ENCODE measurements around the gene PPP1R1C.

Gene PPP1R1C

DNA sequence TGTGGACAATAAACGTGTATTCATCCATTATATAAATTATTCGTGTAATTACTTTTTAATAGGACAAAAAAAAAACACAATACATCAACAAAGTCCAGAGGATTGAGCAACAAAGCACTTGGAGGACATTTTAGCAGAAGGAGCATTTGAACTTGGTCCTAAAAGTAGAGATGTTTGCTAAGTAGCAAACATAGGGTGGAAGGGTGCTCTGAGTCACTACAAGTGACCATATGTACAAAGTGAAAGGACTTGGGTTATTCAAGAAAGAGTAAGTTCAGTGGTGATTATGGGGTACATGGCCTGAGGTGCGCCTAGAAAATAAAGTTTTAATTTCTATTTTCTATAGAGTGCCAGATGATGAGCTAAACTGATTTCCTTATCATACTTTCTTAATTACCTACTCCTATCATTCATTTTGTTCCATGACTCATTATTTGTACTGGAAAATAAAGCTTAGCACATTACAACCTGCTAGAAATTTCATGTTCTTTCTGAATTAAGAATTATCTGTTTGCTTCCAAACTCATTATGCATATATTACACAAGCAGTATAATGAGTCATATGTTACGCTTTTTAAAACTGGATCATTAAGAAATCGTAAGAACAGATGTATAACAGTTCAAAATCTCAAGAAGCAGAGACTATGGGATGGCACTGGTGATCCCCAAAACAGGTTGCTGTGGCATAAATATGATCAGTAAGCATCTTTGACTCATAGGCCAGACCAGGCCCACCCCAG is 13.1 kb upstream of the PPP1R1C start:
- DNase-seq: no peak

DNA sequence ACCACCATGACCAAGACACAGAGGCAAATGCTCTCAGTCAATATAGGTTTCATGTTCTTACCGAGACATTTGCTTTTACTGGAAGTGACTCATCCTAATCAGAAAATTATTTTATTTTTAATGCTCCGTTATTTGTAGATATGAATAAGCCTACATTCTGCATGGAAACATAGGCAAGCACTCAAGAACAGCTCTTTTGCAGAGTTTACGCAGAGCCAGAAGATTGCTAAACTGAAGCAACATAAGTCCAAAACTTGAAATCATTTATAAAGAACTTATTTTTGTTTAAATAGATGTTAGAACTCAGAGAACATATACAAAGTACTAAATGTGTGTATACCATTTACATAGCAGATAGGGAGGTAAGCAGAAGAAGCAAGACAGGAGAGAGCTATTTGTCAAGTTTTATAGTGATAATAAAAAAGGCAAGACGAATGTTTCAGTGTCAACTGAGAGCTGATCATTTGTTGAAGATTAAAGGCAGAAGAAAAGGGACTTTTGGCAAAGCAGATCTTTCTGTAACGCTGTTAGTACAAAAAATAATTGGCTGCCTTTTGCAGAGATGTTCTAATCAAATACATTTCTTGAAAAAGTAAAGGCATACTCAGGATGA is 12.4 kb upstream of the PPP1R1C start:
- no peak for DNase-seq

DNA sequence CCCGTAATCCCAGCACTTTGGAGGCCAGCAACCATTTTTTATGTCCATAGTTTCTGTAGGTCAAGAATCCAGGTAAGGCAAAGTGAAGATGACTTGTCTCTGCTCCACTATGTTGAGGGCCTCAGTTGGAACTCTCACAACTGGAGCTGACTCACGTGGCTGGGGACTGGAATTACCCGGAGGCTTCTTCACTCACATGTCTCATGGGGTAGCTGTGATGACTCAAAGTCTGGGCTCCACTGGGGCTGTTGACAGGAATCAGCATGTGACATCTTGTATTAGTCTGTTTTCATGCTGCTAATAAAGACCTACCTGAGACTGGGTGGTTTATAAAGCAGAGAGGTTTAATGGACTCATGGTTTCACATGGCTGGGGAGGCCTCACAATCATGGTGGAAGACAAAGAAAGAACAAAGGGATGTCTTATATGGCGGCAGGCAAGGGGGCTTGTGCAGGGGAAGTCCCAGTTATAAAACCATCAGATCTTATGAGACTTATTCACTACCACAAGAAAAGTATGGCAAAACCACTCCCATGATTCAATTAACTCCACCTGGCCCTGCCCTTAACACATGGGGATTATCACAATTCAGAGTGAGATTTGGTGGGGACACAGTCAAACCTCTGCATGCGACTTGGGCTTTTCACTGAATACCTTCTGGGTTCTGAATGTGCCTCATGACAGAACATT is 7.8 kb upstream of the PPP1R1C start:
- DNase-seq: no peak

DNA sequence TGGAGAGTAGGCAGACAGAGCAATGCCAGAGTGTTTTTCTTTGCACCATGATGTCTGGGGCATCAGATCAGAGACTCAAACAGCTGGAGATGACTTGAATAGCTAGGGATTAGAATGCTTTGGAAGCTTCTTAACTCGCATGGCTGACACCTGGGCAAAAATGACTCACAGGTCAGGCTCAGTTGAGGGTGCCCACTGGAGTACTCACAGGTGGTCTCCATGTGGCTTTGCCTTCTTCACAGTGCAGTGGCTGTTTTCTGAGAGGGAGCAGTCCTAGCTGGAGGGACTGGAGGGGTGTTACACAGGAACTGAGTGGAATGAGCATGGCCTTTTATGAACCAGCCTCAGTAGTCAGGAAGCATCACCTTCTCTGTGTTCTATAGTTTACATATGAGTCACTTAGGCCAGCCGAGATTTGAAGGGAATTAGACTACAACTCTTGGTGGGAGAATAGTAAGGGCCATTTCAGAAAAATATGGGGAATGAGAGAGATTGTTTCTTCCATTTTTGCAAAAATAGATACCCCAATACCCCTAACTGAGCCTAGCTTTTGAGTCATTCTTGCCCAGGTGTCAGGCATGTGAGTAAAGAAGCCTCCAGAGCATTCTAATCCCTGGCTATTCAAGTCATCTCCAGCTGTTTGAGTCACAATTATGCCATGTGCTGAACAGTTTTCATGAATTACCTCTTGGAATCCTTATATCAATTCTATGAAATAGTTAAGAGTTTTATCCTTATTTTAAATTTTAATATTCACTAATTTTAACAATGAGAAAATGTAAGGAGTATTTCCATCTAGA is 7.1 kb upstream of the PPP1R1C start:
- no peak for DNase-seq

DNA sequence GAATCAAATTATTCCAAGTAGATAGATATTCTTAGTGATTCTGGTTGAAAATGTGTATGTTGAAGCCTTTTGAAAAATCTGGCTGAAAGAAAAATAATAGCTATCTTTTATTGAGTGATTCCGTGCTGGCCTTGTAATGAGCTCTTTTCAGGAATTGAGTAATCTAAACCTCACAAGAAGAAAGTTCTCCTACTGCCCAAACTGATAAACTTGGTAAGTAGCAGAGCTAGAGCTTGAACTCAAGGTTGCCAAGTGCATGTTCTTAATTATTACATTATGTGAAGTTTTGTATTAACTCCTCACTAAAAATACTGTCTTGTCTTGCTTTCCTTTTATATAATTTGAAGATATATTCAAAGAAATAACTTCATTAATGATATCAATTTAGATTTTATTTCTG is 1.6 kb upstream of the PPP1R1C start:
- DNase-seq: no peak

DNA sequence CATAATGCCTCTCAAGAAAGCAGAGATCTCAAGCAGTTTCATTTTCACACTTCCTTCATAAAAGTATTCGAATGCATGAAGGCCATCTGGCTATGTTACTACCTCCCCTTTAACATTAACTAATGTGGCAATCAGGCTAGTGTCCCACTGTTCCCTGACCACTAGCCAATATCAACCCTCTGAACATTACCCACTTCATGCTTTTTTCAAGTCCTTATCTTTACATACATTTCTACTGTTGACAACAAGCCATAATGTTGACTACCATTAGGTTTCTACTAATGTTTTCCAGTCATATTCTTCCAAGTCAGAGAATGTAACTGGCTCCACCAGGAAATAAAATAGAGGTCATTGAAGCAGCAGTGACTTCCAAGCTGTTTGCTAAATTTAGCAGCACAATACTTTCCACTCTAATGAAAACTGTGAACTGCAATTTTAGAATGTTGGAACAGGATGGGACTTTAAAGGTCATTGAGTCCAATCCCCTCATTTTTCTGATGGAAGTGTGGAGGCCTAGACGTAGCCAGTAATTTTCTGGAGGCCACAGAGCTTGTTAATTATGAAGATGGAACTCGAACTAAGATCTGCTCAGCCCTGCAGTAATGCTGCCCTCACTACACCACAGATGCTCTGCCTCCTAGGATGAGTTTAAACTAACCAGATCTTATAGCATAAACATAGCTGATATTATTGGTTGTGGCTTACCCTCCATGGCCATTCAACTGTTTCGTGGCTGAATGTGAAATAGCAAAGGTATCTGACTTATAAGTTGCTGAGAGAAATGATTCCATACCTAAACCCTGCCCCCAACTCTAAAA is 630 bp upstream of the PPP1R1C start:
- DNase-seq: no peak

DNA sequence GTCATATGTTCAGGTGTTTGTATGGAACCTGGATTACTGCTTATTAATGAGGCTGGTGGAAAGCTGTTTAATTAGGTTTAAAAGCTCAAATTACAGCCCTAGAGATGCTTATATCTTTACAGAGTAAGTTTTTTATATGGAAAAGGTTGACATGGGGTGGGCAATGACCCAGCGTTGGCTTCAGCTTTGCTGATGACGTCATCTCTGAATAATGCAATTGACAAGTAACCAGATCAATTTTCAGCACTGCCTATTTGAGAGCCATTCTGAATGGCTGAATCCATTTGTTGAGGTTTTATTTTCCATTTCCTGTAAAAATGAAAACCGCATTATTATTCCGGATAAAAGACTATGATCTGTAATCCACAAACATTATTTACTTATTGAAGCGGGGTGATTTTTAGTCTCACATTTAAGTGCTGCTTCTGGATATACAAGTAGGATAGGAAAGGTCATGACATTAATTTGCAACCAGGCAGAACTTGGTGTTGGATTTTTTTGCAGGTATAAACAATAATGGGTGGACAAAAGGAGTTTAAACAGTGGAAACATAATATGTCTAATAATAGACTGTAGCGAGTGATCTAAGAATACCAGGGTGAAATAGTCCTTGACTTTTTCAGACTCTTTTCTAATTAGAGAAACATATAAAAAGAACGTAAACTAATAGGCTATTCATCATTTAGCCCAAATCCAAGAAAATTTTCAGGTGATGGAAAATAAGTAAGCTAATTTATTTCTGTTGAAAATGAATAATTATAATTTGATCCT is 2.7 kb downstream of the PPP1R1C start:
- no peak for DNase-seq

DNA sequence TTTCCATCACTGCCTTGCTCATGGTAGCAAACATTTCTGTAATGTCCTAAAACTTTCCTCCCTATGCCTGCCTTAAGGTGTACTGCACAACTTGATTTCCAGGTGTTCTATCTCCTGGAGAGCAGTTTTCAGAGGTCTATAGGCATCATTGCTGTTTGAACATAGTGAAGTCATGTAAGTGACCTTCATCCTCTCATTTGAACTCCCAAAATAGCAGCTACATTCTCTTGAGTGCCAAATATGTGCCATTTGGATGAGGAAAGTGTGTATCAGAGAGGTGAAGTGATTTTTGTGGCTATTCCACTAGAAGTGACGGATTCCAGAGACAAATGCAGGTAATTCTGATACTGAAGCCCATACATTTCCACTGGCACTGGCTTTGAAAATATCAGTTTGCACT is 3.4 kb downstream of the PPP1R1C start:
- DNase-seq: no peak

DNA sequence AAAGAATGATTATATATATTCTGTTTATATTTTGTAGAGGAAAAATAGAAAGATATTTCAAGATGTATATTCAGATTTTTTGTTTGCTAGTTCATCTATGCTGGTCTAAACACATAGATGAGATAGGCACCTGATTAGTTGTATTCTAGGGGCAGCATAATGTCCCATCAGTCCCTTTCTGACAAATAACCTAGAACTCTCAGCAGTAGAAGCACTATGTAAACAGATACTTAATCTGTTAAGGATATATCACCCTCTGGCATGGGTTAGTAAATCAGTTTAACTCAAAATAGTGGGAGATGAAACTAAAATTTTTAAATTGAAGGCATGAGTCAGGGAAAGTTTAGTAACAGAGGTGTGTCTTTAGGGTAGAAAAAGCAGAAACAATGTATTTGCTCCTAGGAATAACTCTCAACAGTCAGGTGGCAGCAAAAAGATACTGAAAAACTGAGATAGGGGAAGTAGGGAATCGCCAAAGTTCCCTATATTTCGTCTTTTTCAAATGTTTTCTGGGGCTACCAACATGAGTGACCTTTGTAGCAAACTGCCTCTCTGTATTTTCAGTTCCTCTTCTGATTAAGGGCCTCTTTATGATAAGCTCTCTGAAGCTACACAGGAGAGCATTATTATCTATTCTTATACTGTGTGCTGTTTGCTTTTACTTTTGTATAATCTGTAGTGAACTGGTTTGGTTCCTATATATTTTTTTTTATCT is 5.7 kb downstream of the PPP1R1C start:
- DNase-seq: no peak

DNA sequence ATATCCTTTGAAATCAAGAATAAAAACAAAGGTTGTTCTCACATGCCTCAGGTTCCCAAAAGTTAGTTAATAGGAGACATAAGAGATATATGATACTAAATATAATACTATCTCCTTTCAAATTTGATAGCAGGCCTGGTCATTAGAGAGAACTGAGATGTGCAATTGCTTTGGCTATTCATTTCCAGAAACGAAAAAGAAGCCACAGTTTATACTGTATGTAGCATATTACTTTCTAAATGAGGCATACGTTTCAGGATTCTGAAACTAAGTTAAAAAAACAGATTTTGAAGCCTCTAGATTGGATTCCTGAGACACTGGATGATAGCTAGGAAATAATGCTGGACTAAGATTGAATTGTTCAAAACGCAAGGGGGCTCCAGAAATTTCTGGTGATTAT is 7.1 kb downstream of the PPP1R1C start:
- no peak for DNase-seq

DNA sequence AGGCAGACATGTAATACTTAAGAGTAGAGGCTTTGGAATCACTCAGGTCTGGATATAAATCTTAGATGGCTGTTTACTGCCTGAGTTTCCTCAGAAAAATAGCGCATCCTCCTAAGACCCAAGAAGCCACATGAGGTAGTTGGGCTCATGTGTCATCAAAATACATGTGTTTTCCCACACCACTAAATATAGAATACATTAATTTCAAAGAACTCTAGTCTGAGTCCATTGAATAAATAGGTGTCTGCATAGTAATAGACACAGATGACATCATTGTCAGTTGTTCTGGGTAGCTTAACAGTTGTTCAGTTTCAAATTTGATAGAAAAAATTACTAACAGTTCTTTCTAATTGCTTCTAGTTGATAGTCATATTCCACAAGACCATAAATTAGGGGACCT is 9.6 kb downstream of the PPP1R1C start:
- no peak for DNase-seq

DNA sequence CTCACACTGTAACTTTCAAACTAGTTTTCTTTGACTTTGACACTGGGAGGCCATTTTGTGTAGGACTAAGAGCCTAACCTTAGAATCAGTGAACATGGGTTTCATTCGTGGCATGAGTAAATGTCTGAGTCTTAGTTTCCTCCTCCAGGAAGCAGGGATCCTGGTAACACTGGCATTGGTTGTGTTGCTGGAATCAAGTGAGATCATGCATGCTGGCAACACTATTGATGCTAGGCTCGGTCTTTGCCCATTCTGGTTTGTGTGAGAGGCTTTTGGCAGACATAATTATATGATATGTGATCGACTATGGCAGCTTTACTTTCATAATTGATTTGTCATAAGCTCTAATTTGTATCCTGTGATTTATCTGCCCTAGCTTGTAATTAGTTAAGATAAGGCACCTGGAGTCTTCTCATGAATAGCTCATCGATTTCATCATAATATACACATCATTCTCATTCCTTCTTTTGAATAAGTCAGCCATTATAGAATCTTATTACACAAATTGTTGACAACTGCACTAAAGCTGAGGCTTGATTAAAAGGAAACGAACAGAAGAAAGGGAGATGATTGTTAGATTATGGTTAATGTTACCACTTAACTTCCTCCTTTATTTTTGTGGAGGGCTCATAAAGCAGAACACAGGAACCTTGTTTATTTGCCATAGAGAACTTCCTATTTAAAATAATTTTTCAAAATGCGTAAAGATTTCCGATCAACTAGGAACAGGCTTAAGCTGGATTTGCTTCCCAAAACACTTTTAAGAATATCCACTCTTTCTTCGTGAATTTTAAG is 12.6 kb downstream of the PPP1R1C start:
- no peak for DNase-seq

DNA sequence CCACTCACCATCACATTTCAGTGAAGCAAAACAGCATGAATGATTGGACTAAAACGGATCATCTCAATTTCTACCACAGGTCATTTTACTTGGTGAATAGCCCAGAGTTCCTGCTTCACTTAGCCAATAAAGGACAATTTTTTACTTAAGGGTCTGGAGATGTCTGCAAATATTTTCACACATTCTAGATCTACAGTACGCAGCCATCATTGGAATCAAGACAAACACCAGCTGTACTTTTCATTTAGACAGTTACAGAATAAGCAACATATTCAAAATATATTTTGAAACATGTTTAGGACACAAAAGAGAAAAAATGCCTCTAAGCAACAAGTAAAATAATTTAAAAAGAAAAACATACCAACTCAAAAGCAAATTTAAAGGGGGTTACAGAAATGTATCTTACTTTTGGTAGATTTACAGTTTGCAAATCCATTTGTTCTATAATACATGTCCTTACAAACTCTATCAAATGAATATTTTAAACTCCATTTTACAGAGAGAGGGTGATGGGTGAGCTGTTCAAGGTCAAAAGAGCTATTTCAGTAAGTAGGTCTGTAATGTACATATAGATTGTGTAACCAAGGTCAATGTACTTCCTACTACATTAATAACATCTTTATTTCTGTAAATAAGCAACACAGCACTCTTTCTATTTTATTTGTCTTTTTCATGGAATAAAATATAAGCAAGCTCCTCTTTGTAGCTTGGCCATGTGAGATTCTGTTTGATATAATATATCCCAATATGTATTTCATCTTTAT is 13.4 kb downstream of the PPP1R1C start:
- DNase-seq: no peak

DNA sequence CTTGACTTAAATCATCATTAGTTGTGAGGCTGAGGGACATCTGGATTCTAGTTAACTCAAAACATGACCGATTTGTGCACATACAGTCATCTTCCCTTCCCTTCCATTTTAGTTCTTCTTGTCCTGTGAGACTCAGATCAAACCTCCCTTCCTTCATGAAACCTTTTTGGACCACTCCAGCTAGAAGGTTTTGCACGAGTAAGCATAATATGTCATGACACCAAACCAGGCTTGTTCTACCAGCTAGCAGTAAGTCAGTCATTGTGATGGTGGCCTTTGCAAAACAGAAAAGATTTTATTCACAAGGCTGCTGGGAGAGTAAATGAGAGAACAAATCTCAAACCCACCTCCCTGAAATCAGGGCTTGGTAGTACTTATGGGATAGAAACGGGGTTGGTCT is 14.3 kb downstream of the PPP1R1C start:
- DNase-seq: no peak

DNA sequence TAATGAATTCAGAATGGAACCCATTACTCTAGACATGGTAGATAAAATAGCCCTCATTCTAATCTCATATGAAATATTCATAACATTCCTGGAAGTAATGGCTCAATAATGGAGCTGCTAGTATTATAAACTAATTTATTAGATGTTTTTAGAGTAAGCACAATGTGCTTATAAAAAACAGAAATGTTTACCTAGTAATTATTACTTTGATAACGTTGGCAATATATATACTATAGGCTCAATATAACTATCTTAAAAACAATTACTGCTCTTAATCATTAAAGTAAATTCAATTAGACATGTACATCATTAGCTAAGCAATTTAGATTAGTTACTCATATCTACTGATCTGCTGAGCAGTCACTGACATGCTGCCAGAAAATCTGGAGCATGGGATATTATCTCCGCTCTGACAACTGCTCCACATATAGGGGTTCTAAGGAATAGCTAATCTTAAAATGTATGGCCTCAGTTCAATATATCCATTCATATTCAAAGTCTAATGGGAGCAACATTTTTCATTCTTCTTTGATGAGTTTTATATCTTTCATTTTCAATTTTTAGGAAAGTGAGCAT is 19.4 kb downstream of the PPP1R1C start:
- DNase-seq: no peak

DNA sequence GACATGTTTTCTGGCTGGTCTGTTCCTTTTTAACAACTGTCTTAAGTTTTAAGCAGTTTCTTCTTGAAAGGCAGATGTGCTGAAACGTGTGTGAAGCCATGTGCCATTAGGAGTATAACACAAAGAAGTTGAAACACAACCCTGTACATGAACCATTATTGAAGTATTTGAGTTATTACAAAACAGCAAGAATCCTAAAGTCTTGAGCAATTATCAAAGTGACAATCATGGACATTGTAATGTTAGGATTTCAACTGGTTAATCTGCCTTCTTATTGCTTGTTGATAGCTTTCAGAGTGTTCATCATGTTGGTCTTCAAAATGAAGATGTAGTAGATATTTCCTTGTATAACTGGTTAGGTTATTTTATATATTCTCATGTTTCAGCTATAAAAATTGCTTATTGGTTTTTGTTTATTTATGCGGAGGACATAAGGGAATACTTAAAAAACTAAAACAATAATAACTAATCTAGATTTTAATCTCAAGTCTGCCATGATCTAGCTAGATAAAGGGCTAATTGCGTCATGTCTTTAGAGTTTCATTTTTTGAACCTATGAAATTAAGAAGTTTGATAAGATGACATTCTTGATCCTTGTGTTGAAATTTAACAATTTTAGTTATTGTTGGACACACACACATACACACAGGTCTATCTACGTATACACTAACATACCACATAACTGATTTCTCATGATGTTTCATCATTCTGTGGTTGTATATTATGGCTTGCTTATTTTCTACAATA is 21.1 kb downstream of the PPP1R1C start:
- DNase-seq: no peak

DNA sequence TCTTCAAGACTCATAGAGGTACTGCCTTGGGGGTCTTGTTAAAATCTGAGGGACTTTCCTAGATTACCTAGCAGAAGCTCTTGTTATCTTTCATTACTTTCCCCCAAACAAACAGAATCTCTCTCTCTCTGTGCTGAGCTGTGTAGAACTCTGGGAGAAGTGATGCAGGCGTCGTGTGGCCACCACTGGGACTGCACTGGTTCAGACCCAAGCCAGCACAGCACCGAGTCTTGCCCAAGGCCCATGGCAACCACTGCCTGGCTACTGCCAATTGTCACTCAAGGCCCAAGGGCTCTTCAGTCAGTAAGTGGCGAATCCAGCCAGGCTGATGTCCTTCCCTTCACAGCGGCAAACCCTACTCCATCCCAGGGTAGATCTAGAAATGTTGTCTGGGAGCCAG is 28.6 kb downstream of the PPP1R1C start:
- no peak for DNase-seq
